HG02642 (cell line): ENCODE results near the gene NUP85.
"Not testable (repeated sequence)": the region's sequence is repeated elsewhere in the genome, so short reads cannot be mapped to it uniquely, and the experiment has no call there.

ENCODE experiments used
- ATAC-seq: cut with Tn5 transposase; IDR thresholded peaks from one replicate; pipeline ENCODE4 v1.9.1; 2021; ENCODE audit warnings: mild to moderate bottlenecking; ENCODE audit not compliant: unreplicated experiment, poor library complexity

Gene NUP85

GRCh38 chr17:75239778-75240393 is 34.4 kb downstream of the NUP85 start:
- no peak for ATAC-seq

- no peak for ATAC-seq
Measured at GRCh38 chr17:75240394-75241142, 35.1 kb downstream of the NUP85 start.

GRCh38 chr17:75241143-75241430 is 35.6 kb downstream of the NUP85 start:
- ATAC-seq = no peak

GRCh38 chr17:75241502-75241901 is 36.0 kb downstream of the NUP85 start:
- no peak for ATAC-seq

- no peak for ATAC-seq
Measured at GRCh38 chr17:75241996-75242460, 36.5 kb downstream of the NUP85 start.

- no peak for ATAC-seq
Measured at GRCh38 chr17:75242461-75243042, 37.1 kb downstream of the NUP85 start.

- no peak for ATAC-seq
Measured at GRCh38 chr17:75244133-75244866, 38.8 kb downstream of the NUP85 start.

GRCh38 chr17:75245011-75245410 is 39.5 kb downstream of the NUP85 start:
- no peak for ATAC-seq

- no peak for ATAC-seq
Measured at GRCh38 chr17:75246404-75246803, 40.9 kb downstream of the NUP85 start.

GRCh38 chr17:75249564-75249963 is 44.1 kb downstream of the NUP85 start:
- no peak for ATAC-seq

- ATAC-seq = peak; percentile 86
Measured at GRCh38 chr17:75250009-75250471, 44.6 kb downstream of the NUP85 start.

GRCh38 chr17:75252039-75252816 is 46.7 kb downstream of the NUP85 start:
- ATAC-seq = no peak

GRCh38 chr17:75255954-75256698 is 50.6 kb downstream of the NUP85 start:
- not testable (repeated sequence) for ATAC-seq

- ATAC-seq = not testable (repeated sequence)
Measured at GRCh38 chr17:75257228-75257627, 51.7 kb downstream of the NUP85 start.

GRCh38 chr17:75260641-75261335 is 55.3 kb downstream of the NUP85 start:
- peak; percentile 24 for ATAC-seq

GRCh38 chr17:75261336-75262111 is 56.0 kb downstream of the NUP85 start, which contains the start of the genes GGA3 and MRPS7:
Gene GGA3 (minus strand): TSS chr17:75261606. CDS start chr17:75261587, 19 bp downstream.
Gene MRPS7 (plus strand): TSS chr17:75261879. CDS start chr17:75261901, 22 bp downstream.
- ATAC-seq = peak; percentile 90

GRCh38 chr17:75262112-75262606 is 56.7 kb downstream of the NUP85 start:
- ATAC-seq = no peak

GRCh38 chr17:75263055-75263454 is 57.6 kb downstream of the NUP85 start:
- ATAC-seq = no peak
